Muscle layer of colon (tissue), 2 donors: ENCODE results near the gene SH3BP4.

Experiments
- H3K27ac ChIP-seq: one replicate; pipeline ENCODE4 v1.7.0; 2013; ENCODE audit warnings: low read depth, mild to moderate bottlenecking, low read length, moderate library complexity
- H3K27me3 ChIP-seq, 2 donors: one replicate each; pipeline ENCODE4 v1.7.0; 2013; ENCODE audit warnings: low read length in 2 of 2, mild to moderate bottlenecking in 2 of 2; ENCODE audit not compliant: insufficient read depth in 2 of 2, control insufficient read depth in 1 of 2
- H3K36me3 ChIP-seq: one replicate; pipeline ENCODE4 v1.7.0; 2013; ENCODE audit warnings: mild to moderate bottlenecking, low read length; ENCODE audit not compliant: insufficient read depth
- H3K4me1 ChIP-seq: one replicate; pipeline ENCODE4 v1.7.0; 2013; ENCODE audit warnings: mild to moderate bottlenecking, low read length; ENCODE audit not compliant: insufficient read depth
- H3K4me3 ChIP-seq, 2 donors: one replicate each; pipeline ENCODE4 v1.7.0; 2013; ENCODE audit warnings: low read length in 2 of 2, low read depth in 1 of 2, mild to moderate bottlenecking in 1 of 2, moderate library complexity in 1 of 2
- H3K9ac ChIP-seq: one replicate; pipeline ENCODE4 v1.7.0; 2013; ENCODE audit warnings: low read length
- H3K9me3 ChIP-seq: one replicate; pipeline ENCODE4 v1.7.0; 2013; ENCODE audit warnings: mild to moderate bottlenecking, low read length
- donor health status: abdominal sarcoma.
- donor health status: Adenocarcinoma of cecum.

SH3BP4 gene

DNA sequence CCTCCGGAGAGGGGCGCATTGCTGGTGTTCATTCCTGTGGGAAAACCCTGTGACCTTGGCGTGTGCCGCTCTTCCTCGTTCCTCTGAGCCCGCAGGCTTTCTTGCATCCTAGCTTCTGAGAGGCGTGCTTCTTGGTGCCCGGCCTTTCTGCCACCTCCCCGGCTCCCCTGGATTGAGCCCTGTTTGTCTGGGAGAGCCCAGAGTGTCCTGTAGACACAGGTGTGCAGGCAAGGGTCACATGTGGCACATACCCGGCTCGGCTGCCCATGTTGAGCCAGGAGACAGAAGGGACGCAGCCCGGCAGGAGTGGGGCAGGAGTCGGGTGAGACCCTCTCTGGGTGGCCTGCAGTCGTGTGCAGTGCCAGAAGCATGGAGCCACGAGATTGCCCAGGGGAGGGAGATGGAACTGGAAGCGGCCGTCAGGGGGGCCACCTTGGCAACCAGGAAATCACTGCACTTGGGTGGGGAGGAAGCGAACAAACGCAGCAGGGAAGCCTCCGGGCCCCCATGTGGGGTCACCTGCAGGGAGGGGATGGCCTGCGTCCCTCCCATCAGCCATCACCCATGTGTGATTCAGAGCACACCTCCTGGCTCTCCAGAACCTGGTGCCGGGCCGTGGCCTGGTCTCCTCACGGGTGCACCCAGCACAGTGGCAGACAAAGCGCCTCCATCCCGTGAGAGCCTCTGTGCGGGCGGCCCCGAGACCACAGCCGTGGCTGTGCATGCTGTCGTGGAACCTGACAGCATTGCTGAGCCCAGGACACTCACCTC lies 92.9 kb downstream of the SH3BP4 start:
- no peak overlapping the region for H3K4me3 ChIP-seq
- no peak overlapping the region for H3K27ac ChIP-seq
- no peaks in the 10 kb centered on the region for H3K27me3 ChIP-seq
- no peaks in the 10 kb centered on the region for H3K9me3 ChIP-seq
- peaks cover 13% of the 10 kb centered on the region for H3K36me3 ChIP-seq
- no peaks in the 10 kb centered on the region for H3K4me1 ChIP-seq
- no peak overlapping the region for H3K9ac ChIP-seq

DNA sequence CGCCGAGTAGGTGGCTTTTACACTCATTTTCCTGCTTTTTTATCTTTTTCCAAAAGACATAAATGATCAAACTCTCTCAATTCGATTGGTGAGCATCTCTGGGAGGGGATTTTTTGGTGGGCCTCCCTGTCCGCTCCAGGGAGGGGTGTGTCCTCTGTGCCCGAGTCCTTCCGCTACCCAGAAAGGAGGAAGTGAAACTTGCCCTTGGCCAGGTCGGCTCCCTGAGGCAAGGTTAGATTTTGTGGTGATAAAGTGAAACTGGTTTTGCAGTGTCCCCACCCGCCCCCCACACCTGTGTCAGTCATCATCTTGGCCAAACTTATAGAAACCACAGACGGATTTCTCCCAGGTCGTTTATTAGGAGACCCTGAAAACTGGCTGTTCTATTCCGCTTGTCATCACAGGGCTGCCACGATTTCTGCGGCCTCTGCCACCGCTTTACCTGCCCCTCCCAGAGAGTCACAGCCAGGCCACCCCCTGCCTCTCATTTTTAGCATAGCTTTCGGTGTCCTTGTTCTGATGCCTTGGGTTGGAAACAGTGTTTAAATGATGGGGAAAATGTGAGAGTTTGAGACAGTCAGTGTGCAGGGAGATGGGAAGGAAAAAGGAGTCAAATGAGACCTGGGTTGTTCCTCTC lies 93.6 kb downstream of the SH3BP4 start:
- Histone ChIP-seq H3K9me3 (no peaks in the 10 kb centered on the region), H3K36me3 (peaks cover 13% of the 10 kb centered on the region), H3K4me1 (peaks cover 3% of the 10 kb centered on the region), H3K27ac (no peak overlapping the region), H3K9ac (no peak overlapping the region), H3K4me3 (no peak overlapping the region), H3K27me3 (no peaks in the 10 kb centered on the region)

DNA sequence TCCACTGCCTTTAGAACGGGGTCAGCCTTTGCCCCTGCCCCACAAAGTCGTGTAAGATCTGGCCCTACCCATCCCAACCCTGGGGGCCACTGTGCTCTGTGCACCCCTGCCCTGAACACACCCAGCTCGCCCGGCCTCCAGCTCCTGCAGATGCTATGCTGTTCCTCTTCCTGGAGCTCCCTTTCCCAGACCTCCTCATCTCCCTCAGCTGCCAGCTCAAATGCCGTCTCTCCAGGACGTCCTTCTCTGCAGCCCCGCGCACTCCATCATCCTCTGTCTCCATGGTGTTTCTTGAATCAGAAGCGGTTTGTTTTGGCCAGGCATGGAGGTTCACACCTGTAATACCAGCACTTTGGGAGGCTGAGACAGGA lies 94.1 kb downstream of the SH3BP4 start:
- H3K4me1 ChIP-seq: peaks cover 8% of the 10 kb centered on the region
- H3K27me3 ChIP-seq: no peaks in the 10 kb centered on the region
- H3K36me3 ChIP-seq: peaks cover 11% of the 10 kb centered on the region

DNA sequence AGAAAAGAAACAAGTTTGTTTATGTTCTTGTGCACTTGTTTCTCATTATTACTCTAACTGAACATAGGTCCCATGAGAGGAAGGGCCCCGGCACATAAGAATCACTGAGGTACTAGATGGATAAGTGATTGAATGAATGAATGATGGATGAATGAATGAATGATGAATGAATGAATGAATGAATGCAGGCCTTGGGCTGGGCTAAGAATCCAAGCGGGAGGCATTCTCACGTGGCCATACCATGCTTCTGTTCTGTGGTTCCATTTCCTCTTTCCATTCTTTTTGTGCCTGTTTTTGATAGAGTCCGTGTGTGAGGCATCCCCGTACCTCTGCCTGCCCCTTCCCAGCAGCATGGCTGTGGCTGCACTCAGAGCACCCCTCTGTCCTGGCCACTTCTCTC lies 94.8 kb downstream of the SH3BP4 start:
- no peak overlapping the region for H3K4me3 ChIP-seq
- H3K36me3 ChIP-seq: peaks cover 5% of the 10 kb centered on the region
- H3K27ac ChIP-seq: no peak overlapping the region
- H3K27me3 ChIP-seq: no peaks in the 10 kb centered on the region
- no peak overlapping the region for H3K9ac ChIP-seq
- no peaks in the 10 kb centered on the region for H3K9me3 ChIP-seq
- peaks cover 14% of the 10 kb centered on the region for H3K4me1 ChIP-seq

More for the DNA sequence above, 94.1 kb downstream of the SH3BP4 start:
- no peak overlapping the region for H3K27ac ChIP-seq
- no peaks in the 10 kb centered on the region for H3K9me3 ChIP-seq
- H3K9ac ChIP-seq: no peak overlapping the region
- H3K4me3 ChIP-seq: no peak overlapping the region

DNA sequence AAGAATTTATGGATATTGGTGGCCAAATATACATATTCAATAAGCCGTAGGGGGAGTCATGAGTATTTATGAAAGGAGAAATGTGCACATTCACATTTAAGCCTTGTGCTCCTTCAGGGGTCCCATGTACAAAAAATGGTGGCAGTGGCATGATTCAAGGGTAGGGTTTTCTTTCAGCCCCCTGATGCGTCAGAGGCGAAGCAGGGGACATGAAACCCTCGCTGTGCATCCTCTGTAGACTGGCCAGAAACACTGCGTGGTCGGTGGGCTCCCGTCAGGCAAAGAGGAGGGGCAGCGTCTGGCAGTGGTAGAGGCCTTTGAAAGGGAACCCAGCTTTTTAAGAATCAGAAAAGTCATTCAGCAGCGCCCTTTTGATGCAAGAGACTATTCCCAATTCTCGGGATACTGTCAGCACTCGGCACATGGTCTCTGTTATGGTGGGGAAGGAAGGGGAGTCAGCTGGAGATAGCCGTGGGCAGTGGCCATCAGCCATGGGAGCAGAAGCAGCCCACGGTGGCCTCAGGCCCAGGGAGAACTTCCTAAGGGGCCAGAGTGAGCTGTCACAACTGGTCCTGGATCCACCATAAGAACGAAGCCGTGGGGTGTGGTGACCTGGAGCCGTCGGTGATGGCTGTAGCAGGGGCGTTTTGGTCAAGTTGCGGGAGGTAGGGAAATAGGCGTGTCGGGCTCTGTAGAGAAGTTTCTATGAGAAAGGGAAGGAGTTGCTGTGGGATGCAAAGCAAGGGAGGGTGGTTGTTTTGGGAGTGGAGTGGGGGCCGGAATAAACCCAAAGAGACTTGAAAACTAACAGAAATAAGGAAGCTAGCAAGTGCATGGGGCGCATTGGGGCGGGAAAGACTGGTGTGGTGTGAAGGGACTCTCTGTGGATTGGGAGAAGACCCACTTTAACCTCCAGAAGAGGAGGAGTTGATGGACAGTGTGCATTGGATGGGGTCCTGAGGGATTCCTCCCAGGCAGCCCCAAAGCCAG lies 95.6 kb downstream of the SH3BP4 start:
- Histone ChIP-seq H3K36me3 (no peaks in the 10 kb centered on the region), H3K4me3 (no peak overlapping the region), H3K9ac (no peak overlapping the region), H3K4me1 (peaks cover 14% of the 10 kb centered on the region), H3K27me3 (no peaks in the 10 kb centered on the region), H3K27ac (no peak overlapping the region), H3K9me3 (no peaks in the 10 kb centered on the region)

DNA sequence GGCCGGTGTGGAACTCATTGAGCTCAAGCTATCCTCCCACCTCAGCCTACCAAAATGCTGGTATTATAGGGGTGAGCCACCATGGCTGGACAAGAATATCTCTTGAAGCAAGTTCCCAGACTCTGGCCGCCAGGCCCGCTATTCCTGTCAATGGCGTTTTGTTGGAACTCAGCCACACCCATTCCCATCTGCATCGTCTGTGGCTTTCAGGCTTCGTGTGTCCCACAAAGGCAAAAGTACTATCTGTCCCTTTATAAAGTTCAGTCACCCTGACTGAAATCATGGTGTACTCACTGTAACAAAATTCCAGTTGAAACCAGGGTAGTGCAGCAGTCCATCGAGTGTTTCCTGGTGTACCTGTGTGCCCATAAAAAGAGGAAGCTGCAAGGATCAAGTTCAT lies 96.7 kb downstream of the SH3BP4 start:
- no peak overlapping the region for H3K27ac ChIP-seq
- H3K9ac ChIP-seq: no peak overlapping the region
- no peak overlapping the region for H3K4me3 ChIP-seq
- H3K9me3 ChIP-seq: no peaks in the 10 kb centered on the region
- H3K4me1 ChIP-seq: peaks cover 14% of the 10 kb centered on the region
- no peaks in the 10 kb centered on the region for H3K27me3 ChIP-seq
- H3K36me3 ChIP-seq: no peaks in the 10 kb centered on the region

DNA sequence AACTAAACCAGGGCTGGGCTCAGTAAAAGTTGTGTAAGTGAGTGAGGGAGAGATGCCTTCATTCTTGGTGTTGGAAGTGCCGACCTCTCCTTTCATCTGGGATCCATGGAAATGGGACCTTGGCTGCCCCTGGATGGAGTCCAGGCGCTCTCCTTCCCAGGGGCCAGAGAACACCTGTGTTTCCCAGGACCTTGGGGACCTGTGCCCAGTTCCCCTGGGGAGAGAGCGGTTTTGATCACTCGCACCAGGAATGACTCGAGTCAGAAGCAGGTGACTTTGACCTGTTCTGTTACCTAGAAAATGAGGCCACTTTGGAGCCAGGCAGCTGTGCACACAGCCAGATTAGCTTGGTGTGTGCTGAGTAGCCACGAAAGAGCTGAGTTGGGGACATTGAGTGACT lies 97.3 kb downstream of the SH3BP4 start:
- no peak overlapping the region for H3K4me3 ChIP-seq
- no peaks in the 10 kb centered on the region for H3K36me3 ChIP-seq
- no peaks in the 10 kb centered on the region for H3K9me3 ChIP-seq
- H3K4me1 ChIP-seq: peaks cover 14% of the 10 kb centered on the region
- H3K27ac ChIP-seq: no peak overlapping the region
- H3K9ac ChIP-seq: no peak overlapping the region
- H3K27me3 ChIP-seq: no peaks in the 10 kb centered on the region

GRCh38 chr2:235049719-235050118 lies 97.9 kb downstream of the SH3BP4 start:
- no peak overlapping the region for H3K9ac ChIP-seq
- no peaks in the 10 kb centered on the region for H3K36me3 ChIP-seq
- H3K27ac ChIP-seq: no peak overlapping the region
- peaks cover 14% of the 10 kb centered on the region for H3K4me1 ChIP-seq
- H3K27me3 ChIP-seq: no peaks in the 10 kb centered on the region
- H3K4me3 ChIP-seq: no peak overlapping the region
- H3K9me3 ChIP-seq: no peaks in the 10 kb centered on the region

DNA sequence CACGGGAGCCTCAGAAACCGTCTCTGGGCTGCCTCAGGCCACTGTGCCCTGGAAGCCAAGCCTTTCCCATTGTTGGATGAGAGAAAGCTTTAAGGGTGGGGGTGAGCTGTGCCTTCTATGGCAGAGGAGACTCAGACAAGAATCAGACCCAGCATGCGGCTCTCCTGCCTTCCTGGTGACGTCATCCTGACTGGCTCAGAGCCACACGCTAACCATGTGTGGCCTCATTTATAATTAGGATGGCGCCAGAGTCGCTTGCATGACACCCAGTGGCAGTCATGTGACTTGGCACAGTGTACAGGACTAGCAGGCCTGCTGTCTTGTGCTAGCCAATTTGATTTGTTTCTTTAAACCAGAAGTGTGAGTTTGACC lies 99.1 kb downstream of the SH3BP4 start:
- H3K27me3 ChIP-seq: no peaks in the 10 kb centered on the region
- H3K9ac ChIP-seq: no peak overlapping the region
- H3K36me3 ChIP-seq: no peaks in the 10 kb centered on the region
- H3K27ac ChIP-seq: peak overlapping the region; percentile 46
- no peaks in the 10 kb centered on the region for H3K9me3 ChIP-seq
- peaks cover 14% of the 10 kb centered on the region for H3K4me1 ChIP-seq
- no peak overlapping the region for H3K4me3 ChIP-seq

GRCh38 chr2:235051436-235052260 lies 99.8 kb downstream of the SH3BP4 start:
- Histone ChIP-seq H3K9ac (no peak overlapping the region), H3K9me3 (no peaks in the 10 kb centered on the region), H3K27me3 (no peaks in the 10 kb centered on the region), H3K36me3 (no peaks in the 10 kb centered on the region), H3K4me1 (peaks cover 14% of the 10 kb centered on the region), H3K27ac (peak overlapping the region; percentile 46), H3K4me3 (no peak overlapping the region)
